ENCODE results near the gene TAOK1. TPM values are rescaled to one million over a fixed set of nuclear protein-coding genes. Genes with fewer than 3 reads are reported as not detected.

The TAOK1 gene
- total RNA-seq, 4 donors from 2014 or later, result 54.7 to 71.8 (median 64.9) TPM

DNA sequence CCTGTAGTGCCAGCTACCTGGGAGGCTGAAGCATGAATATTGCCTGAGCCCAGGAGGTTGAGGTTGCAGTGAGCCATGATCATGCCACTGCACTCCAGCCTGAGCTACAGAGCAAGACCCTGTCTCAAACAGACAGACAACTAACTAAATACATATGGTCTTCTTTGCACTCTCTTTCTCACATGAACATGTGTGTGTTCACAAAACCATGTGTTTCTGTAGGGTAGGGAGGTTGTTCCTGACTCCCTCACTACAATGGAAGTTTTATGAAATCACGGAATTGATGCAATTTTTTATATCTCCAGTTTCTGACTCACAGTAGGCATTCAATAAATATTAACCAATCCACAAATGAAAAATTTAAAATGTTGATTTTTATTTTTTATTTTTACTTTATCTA lies 128.2 kb downstream of the TAOK1 start:
- intact Hi-C loops (cut with DNase I; ENCODE audit: low total_unique reads), result no loop called here
- WGBS, 2 donors, result 100% methylated on average over 1 of the region's 1 CpG

GRCh38 chr17:29524692-29525091 lies 134.5 kb downstream of the TAOK1 start:
- H3K4me3 ChIP-seq (ENCODE audit: low read depth, poor library complexity, severe bottlenecking), result no peak overlapping the region
- 88 to 91% methylated on average over 3 of the region's 3 CpGs for WGBS, 2 donors
- no peak for TF ChIP-seq POLR2A (IDR thresholded peaks at IDR 0.05)
- TF ChIP-seq, protein P1, sequence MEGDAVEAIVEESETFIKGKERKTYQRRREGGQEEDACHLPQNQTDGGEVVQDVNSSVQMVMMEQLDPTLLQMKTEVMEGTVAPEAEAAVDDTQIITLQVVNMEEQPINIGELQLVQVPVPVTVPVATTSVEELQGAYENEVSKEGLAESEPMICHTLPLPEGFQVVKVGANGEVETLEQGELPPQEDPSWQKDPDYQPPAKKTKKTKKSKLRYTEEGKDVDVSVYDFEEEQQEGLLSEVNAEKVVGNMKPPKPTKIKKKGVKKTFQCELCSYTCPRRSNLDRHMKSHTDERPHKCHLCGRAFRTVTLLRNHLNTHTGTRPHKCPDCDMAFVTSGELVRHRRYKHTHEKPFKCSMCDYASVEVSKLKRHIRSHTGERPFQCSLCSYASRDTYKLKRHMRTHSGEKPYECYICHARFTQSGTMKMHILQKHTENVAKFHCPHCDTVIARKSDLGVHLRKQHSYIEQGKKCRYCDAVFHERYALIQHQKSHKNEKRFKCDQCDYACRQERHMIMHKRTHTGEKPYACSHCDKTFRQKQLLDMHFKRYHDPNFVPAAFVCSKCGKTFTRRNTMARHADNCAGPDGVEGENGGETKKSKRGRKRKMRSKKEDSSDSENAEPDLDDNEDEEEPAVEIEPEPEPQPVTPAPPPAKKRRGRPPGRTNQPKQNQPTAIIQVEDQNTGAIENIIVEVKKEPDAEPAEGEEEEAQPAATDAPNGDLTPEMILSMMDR (IDR thresholded peaks at IDR 0.05), result no peak
- intact Hi-C loops (cut with DNase I; ENCODE audit: low total_unique reads), result no loop called here
- DNase-seq (ENCODE audit: low spot score in 2 of 2), result no peak

More for the DNA sequence above, 128.2 kb downstream of the TAOK1 start:
- no peak for DNase-seq (ENCODE audit: low spot score in 2 of 2)
- TF ChIP-seq POLR2A (IDR thresholded peaks at IDR 0.05), result no peak
- TF ChIP-seq, protein P1 (IDR thresholded peaks at IDR 0.05), result no peak
- no peak overlapping the region for H3K4me3 ChIP-seq (ENCODE audit: low read depth, poor library complexity, severe bottlenecking)

DNA sequence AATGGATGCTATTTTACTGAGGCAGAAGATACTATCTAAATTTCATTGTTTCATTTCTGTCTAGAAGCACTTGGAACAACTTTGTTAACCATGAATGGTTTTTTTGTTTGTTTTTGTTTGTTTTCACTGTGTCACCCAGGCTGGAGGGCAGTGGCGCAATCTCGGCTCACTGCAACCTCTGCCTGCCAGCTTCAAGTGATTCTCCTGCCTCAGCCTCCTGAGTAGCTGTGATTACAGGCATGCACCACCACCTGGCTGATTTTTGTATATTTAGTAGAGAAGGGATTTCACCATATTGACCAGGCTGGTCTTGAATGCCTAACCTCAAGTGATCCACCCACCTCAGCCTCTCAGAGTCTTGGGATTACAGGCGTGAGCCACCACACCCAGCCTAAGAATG lies 136.2 kb downstream of the TAOK1 start:
- WGBS, 2 donors, result 91 to 93% methylated on average over 3 of the region's 3 CpGs
- TF ChIP-seq, protein P1 (IDR thresholded peaks at IDR 0.05), result no peak
- no peak for TF ChIP-seq POLR2A (IDR thresholded peaks at IDR 0.05)
- no peak for DNase-seq (ENCODE audit: low spot score in 2 of 2)
- intact Hi-C loops (cut with DNase I; ENCODE audit: low total_unique reads), result no loop called here
- H3K4me3 ChIP-seq (ENCODE audit: low read depth, poor library complexity, severe bottlenecking), result no peak overlapping the region

GRCh38 chr17:29533976-29534375 lies 143.8 kb downstream of the TAOK1 start:
- TF ChIP-seq POLR2A (IDR thresholded peaks at IDR 0.05), result no peak
- TF ChIP-seq, protein P1 (IDR thresholded peaks at IDR 0.05), result no peak
- intact Hi-C loops (cut with DNase I; ENCODE audit: low total_unique reads), result no loop called here
- no peak for DNase-seq (ENCODE audit: low spot score in 2 of 2)
- H3K4me3 ChIP-seq (ENCODE audit: low read depth, poor library complexity, severe bottlenecking), result no peak overlapping the region
- 92 to 93% methylated on average over 8 of the region's 8 CpGs for WGBS, 2 donors

DNA sequence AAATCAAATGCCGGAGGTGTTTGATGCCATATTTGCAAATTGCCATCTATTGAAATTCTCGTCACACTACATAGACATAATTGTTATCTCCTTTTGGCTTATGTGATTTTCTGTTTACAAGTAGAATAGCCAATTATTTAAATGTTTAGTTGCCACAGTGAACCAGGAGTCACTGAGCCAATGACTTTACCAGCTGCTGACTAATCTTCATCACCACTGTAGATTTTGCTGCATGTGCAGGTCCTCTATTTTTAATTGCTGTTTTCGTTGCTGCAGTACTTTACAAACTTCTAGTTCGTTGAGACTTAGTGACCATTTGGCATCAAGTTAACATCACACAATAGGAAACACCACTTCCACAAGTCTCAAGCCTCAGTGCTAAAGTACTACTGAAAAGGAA lies 153.9 kb downstream of the TAOK1 start:
- TF ChIP-seq POLR2A (IDR thresholded peaks at IDR 0.05), result no peak
- TF ChIP-seq, protein P1 (IDR thresholded peaks at IDR 0.05), result no peak
- DNase-seq (ENCODE audit: low spot score in 2 of 2), result no peak
- H3K4me3 ChIP-seq (ENCODE audit: low read depth, poor library complexity, severe bottlenecking), result no peak overlapping the region
- intact Hi-C loops (cut with DNase I; ENCODE audit: low total_unique reads), result no loop called here
- WGBS, 2 donors, result 86 to 88% methylated on average over 4 of the region's 4 CpGs

DNA sequence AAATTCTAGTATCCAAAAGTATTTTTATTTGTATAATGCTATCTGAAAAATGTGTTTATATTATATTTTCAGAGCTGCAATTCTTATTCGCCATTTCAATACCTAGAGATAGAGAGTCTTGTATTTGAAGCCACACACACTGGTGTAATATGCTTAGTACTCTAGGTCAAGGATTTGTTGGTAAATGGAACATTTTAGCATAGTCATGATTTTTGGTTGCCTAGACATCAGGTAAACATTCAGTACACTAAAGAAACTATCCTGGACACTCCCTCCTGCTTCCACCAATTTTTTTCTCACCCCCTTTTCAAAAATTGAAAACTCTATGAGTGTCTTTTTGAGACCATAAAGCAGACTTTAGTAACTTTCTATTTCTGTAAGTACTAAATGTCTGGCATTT lies 155.9 kb downstream of the TAOK1 start:
- no peak overlapping the region for H3K4me3 ChIP-seq (ENCODE audit: low read depth, poor library complexity, severe bottlenecking)
- 87 to 90% methylated on average over 1 of the region's 1 CpG for WGBS, 2 donors
- no peak for TF ChIP-seq POLR2A (IDR thresholded peaks at IDR 0.05)
- TF ChIP-seq, protein P1 (IDR thresholded peaks at IDR 0.05), result no peak
- no peak for DNase-seq (ENCODE audit: low spot score in 2 of 2)
- intact Hi-C loops (cut with DNase I; ENCODE audit: low total_unique reads), result no loop called here
